ACHN (cell line): Measurements from ENCODE around the gene GATA2.

Experiments
- DNase-seq: peaks from one replicate; pipeline ENCODE4 v3.0.0-alpha.2; 2015
- in situ Hi-C: cut with HindIII; loops from 2 replicates; pipeline ENCODE4 v1.10.0; 2017; ENCODE audit warnings: low sequenced_read_pairs, low pct_ligation_motif_present, low pct_unique_long_range_greater_than_20kb

Gene GATA2

DNA sequence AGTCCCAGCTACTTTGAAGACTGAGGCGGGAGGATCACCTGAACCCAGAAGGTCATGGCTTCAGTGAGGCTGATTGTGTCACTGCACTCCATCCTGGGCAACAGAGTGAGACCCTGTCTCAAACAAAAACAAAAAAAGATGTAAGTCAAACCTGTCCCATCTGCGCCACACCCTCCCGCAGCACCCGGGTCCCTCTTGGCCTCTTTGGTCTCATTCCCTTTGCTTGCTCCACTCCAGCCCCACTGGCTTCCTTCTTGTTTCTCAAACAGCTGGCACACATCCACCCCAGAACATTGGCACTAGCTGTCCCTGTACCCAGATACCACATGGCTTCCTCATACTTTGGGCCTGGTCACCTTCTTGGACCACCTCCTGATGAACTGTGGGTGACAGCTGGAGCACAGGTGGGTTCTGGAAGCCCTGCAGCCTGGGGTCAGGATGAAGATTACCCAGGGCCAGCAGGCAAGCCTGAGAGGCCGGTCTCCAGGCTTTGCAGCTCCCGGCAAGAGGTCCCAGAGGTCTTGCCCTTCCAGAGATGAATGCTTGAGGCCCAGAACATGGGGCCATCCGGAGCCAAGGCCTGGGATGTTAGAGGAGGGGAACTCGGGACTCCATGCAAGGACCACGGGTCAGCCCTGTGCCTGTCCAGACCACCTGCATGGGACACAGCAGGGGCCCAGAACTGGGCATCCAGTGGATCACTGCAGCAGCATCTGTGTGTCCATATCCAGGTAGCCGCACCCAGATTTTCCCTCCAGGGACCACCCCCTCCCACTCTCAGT, 10.9 kb upstream of the GATA2 start:
- no peak for DNase-seq
- in situ Hi-C loops = no loop called here

DNA sequence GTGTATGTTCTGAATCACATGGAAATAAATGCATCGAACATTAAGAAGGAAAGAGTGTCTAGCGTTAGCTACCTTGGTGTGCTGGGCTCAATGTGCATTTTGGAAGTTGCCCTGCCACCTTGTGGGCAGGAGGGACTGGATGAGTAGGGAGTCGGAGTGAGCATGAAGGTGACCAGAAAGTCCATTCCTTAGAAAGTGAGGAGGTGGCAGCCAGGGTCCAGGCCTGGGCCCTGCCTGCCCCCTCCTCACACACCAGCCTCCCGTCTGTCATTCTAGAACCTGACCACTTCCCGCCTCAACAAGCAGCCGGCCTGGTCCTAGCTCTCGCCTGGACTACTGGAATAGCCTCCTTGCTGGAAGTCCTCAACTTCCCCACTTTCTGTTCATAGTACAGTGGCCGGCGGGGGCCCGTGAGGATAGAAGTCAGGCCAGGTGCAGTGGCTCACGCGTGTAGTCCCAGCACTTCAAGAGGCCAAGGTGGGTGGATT, 10.2 kb upstream of the GATA2 start:
- in situ Hi-C loops = no loop called here
- DNase-seq = no peak

DNA sequence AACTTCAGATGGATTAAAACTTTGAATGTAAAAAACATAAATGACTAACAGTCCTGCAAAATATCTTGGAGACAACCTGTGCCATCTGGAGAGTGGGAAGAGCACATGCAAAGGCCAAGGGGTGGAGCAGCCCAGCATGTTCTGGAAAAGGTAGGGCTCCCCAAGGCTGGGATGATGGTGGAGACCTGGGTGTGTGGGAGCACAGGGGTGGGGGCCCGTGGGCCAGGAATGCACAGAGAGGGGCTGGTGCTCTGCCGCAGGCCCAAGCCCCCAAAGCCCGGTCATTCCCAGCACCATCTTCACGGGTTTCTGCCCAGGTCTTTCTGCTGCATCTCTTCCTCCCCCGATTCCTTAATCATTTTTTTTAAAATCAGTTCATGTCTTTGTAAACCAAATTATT, 9.7 kb upstream of the GATA2 start:
- in situ Hi-C loops = no loop called here
- DNase-seq = no peak

DNA sequence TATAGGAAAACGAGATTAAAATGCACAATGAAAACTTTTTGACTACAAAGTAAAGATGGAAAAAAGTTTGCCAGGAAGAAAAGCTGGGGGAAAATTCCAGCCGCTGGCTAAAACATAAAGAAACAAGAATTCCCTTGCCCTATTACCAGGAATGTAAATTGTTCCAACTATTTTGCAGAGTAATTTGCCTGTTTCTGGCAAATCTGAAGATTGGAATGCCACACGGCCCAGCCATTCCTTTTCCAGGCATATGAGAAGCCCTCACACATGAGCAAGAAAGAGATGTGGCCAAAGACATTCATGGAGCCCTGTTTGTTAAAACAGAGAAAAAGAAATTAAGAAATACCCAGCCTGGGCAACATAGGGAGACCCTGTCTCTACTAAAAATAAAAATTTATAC, 8.4 kb upstream of the GATA2 start:
- in situ Hi-C loops = no loop called here
- no peak for DNase-seq

DNA sequence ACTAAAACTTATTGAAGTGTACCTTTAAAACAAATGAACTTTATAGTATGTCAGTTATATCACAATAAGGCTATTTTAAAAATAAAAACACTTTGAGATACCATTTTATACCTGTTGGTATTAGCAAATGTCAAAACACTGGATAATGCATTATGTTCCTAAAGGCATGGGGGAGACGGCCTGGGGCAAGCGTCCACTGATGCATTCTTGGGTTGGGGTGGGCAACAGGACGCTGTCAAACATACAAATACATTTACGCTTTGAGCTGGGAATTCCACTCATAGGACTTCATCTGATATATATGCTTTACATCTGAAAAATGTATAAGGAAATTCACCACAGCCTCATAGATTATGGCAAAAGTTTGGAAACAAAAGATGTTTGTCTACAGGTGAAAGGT, 7.6 kb upstream of the GATA2 start:
- in situ Hi-C loops = no loop called here
- DNase-seq = no peak

DNA sequence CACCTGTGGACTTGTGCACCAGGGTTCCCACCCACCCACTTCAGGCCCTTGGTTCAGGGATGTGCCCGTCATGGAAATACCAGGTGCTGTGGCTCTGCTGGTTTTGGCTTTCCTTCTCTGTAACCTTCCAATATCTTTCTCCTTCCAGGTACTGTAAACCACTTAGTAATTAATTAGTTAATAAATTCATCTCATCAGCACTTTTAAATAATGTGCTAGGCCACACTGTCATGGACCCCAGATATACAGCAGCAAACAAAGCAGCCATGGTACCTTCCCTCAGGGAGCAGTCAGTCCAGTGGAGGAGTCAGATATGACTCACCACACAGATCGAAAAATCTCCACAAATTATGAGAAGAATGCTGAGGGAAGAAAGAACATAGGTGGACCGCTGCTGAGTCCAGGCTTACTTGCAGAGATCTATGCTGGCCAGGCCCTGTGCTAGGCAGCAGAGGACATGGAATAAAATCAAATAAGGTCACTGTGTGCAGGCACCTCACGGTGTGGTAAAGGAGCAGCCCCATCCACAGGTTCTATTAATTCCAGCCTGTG, 6.8 kb upstream of the GATA2 start:
- in situ Hi-C loops = no loop called here
- no peak for DNase-seq

DNA sequence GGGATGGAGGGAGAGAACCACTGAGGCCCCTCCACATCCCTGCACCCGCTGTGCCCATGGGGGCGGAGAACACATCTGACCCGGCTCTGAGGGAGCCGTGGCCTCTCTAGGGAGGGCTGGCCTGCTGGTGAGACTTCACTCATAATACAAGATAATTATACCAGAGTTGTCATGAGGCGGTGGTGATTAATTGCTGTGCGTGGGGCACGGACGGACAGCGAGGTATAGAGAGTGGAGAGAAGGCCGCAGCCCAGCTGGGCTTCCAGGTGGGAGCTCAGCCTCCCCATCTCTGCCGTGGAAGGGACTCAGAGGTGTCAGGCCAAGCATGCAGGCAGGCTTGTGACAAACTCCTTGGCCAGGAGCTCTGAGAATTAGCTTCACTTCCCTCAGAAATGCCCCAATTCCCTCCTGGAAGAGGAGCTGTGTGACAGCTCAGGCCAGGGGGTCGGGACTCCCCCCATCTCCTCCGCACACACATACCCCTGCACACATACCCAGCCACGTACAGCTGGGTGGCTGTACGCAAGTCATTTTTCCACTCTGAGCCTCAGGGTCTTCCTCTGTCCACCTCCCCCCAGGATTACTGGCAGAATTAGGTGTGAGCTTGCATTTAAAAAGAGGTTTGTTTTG, 6.0 kb upstream of the GATA2 start:
- DNase-seq = no peak
- in situ Hi-C loops = no loop called here

DNA sequence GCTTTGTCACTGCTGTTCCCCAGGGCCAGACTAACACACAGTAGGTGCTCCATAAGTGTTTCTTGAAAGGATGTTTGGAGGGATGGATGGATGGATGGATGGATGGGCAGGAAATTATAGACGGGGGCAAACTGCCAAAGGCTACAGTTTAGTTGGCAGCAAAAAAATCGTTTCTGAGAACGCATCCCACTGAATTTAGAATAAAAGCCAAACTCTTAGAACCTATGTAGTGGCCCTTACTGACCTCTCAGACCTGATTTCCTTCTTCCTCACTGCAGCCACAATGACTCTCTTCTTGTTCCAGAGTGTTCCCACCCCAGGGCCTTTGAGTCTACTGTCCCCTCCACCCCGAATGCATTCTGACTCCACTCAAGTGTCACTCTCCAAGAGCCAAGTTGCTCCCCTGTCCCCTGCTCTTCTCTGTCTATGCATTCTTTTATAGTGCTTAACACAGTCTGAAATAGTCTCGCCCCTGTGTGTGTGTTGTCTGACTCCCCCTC, 5.2 kb upstream of the GATA2 start:
- in situ Hi-C loops = no loop called here
- no peak for DNase-seq

DNA sequence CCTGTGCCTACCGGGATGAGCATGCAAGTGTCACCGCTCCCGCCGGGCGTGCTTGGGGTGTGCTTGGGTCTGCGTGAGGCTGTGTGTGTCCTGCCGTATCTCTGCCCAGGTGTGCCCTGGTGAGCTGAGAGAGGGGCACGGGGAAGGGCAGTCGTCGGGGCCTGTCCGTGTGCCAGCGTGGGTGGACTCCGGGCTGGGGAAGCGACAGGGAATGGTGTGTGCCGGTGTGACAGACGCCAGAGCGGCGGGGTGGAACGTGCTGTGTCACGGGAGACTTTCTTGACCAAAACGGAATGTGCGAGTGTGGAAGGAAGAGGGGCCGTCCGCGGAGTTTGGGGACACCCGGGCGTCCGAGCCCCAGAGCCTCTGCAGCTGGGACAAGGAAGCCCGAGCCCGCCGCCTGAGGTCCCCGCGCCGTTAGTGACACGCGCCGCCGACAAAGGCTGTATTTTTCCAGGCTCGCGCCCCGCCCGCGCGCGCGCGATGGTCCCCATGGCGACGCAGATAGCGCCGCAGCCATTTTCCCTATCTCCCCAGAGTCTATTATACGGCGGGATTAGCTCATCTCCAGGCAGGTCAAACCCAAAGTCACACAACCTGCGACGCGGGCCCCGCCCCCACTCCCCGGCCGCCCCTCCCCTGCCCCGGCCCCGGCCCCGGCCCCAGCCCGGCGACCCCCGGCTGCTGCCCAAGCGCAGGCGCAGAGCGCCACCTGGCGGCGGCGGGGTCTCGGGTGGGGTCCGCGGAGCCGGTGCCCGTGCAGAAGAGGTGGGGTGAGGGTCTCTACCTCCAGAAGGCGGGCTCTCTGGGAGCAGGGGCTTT, 4.5 kb upstream of the GATA2 start:
- in situ Hi-C loops = no loop called here
- peak; percentile 22 for DNase-seq

DNA sequence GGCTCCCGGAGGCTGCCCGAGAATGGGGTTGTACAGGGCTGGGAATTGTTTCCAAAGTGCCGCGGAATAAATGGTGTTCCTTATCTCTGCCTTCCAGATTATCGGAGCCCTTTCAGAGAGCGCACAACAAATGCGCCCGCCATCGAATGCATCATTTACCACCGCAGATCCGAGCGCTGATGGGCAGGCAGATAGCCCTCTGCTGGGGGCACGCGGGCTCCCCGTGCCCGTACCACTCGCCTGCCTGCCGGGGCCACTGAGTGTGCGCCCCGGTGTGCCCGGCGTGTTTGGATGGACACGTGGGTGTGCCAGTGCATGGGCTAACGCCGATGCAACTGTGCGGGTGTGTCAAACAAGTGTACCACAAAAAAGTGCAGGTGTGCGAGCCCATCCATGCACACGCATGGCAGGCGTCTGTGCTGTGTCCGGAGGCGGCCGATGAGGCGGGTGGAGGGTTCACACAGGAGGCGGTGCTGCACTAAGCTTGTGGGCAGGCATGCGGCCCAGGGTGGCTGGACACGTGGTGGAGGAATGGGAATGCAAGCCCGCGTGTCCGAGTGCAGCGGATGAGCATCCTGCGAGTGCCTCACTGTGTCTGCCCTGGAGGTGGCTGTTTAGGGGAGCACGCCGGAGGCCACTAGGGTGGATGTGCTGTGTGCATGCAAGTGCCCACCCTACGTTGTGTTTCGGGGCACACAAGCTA, 3.8 kb upstream of the GATA2 start:
- in situ Hi-C loops = no loop called here
- DNase-seq = no peak

DNA sequence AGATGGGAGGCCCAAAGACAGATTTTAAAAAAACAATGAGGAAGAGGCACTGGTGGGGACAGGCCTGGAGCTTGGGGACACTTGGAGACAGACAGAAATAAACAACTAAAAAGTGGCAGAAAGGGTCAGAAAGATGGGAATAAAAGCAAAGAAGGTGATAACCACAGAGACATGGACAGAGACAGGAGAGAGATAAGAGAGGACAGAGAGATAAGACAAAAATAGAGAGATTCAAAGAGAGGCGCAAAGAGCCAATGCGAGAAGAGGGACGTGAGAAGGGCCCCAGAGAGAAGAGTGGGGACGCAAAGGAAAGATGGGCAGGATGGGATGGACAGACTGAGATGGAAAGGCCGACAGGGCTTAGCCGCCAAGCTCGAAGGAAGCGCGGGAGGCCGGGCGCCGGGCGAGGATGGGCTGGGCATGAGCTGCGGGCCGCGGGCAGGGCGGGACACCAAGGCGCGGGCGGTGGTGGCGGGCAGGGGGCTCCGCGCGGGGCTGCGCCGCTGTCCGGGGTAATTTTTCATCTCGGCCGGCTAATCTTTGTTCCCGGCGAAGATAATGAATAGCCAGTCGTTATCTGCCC, 3.1 kb upstream of the GATA2 start:
- in situ Hi-C loops = no loop called here
- no peak for DNase-seq

DNA sequence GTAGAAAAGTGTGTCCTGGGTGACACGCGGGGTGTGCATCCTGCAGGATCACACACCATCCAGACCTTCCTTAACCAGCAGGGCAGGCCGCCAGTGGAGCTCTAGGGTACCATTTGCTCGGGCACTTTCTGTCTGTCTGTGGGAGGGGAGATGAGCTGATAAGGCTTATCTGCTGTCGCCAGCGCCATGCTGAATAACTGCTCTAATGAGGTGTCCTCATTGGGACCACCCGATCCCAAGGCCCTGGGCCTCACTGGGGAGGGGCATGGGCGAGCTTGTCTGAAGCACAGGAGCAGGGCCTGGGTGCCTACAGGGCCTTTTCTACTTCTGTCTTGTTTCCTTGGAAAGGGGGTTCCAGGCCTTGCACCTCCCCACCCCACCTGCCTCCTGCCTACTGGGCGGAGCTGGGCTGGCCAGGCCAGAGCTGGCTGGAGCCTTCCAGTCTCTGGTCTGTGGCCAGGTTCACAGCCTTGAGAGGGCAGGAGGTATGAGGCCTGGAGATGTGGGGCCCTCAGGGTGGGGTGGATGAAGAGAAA, 2.5 kb upstream of the GATA2 start:
- in situ Hi-C loops = no loop called here
- DNase-seq = no peak

DNA sequence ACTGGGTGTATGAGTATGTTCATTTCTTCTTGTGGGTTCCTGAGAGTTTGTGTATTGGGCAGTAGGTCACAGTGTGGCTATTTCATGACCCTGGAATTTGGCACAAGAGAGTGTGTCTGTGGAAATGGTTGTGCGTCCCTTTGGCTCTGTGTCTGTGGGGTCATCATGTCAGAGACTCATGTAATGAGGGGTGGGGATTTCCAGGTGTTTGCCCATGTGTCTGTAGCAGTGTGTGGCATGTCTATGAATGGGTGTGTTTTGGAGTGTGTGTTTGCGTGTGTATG, 1.3 kb upstream of the GATA2 start:
- DNase-seq = no peak
- in situ Hi-C loops = no loop called here

DNA sequence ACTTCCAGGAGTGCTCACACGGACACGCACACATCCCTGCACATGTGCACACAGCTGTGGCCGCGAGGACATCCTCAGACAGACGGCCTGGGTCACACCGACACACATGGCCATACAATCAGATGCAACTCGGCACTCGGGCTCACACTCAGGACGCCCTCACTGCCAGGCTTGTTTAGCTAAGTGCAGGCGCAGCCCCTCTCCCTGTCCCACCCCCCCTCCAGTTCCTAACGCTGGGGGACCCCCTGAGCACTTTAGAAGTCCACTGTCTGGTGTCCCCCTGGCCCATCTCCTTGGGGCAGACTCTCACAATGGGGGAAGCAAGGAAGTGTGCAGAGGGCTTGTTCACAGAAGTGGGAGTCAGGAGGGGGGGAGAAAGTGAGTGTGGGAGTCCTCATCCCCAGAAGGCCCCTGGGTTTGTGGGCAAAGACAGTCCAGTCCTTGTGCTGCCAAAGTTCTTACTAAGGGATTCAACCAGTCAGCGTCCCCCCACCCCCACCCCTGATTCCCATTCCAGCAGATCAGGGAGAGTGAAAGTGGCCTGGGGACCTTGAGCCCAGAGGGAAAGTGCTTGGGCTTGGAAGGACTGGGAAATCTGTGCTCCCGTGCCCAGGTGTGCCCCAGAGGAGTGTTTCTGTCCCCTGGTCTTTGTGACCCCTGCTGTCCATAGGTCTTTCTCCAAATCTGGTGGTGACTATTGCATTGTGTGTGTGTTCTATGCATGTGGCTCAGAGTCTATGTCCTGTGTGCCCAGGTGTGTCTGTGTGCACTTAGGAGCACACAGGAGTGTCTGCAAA, 767 bp upstream of the GATA2 start:
- DNase-seq = no peak
- in situ Hi-C loops = no loop called here

DNA sequence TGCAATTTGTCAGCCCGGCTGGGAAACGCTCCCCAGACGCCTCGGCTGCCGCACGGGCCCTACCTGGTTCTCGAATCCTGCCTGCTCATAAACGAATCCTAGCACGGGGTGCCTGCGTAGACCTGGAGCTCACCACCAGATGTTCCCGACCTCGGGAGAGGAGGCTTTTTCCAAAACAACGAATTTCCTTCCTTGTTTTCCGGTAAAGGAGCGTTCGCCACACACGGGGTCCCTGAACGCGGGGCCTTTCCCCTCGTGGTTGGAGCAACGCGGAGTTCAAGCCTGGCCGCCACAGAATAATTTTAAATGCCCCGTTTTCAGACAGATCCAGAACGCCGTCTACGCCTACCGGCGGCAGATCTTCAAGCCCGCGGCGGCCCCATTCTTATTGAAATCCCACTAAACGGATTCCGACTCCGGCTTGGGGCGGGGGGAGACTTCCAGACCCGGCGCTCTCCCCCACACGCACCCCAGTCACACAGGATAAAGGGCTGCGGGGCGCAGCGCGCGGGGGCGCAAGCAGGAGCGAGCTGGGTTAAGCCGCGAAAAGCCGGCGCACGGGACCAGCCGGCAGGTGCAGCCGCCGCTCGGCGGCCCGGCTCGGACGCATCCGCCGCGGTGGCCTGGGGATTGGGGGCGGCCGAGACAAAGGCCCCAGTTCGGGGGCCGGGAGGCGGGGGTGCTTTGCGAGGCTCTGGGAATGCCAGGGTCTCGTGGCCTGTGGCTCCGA, 895 bp downstream of the GATA2 start:
- DNase-seq = no peak
- in situ Hi-C loops = no loop called here

DNA sequence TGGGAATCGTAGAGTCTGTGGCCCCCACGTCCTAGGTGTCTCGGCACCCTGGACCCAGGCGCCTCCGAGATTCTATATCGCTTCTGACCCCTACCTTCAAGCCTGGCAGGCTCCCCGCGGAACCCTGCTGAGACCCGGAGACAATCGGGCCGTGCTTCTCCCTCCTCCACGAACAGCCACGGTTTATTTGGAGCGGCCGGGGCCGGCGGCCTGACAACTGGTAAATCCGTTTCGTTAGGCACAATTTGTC, 1.4 kb downstream of the GATA2 start:
- in situ Hi-C loops = no loop called here
- DNase-seq = no peak
